ENCODE results near the gene KIF3A. TPM values are rescaled to one million over a fixed set of nuclear protein-coding genes. Genes with fewer than 3 reads are reported as not detected.

Gene KIF3A
- total and polyA plus RNA-seq, 12 donors = 4.1 to 42.0 (median 10.6) TPM

DNA sequence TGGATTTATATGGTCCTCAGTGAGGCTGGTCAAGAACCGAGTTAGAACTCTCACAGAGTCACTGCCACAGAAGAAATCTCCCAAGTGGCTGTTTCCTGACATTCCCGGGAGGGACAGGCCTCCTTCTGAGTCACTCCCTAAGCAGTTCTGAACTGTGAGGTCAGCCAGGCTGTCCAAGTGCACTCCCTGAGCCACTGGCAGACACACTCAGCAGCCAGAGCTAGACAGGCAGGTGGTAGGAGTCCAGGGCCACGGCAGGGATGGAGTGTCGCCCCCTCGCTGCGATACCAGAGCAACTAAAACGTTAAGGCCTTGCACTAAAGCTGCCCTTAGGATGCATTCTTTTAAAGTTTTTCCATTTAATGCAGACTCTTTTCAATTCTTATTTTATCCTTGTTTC lies 60.2 kb downstream of the KIF3A start:
- Histone ChIP-seq H3K4me1 (replicated peaks in 1 of 2) (peaks cover 0 to 6% of the 10 kb centered on the region in 2 donors), H3K9me3 (replicated peaks in 1 of 3) (no peaks in the 10 kb centered on the region), H3K36me3 (replicated peaks in 1 of 2) (no peaks in the 10 kb centered on the region), H3K27ac (no peak overlapping the region), H3K27me3 (no peaks in the 10 kb centered on the region), H3K4me3 (no peak overlapping the region)
- WGBS, 4 donors = 22 to 35% (median 30%) methylated on average over 5 to 7 of the region's 7 CpGs
- intact Hi-C loops (cut with DNase I) = no loop called here
- peak; percentile 65 to 89 (median 88) for DNase-seq
- TF ChIP-seq, protein P1, sequence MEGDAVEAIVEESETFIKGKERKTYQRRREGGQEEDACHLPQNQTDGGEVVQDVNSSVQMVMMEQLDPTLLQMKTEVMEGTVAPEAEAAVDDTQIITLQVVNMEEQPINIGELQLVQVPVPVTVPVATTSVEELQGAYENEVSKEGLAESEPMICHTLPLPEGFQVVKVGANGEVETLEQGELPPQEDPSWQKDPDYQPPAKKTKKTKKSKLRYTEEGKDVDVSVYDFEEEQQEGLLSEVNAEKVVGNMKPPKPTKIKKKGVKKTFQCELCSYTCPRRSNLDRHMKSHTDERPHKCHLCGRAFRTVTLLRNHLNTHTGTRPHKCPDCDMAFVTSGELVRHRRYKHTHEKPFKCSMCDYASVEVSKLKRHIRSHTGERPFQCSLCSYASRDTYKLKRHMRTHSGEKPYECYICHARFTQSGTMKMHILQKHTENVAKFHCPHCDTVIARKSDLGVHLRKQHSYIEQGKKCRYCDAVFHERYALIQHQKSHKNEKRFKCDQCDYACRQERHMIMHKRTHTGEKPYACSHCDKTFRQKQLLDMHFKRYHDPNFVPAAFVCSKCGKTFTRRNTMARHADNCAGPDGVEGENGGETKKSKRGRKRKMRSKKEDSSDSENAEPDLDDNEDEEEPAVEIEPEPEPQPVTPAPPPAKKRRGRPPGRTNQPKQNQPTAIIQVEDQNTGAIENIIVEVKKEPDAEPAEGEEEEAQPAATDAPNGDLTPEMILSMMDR (IDR thresholded peaks at IDR 0.05) = peak; percentile 24 to 53 (median 45)
- TF ChIP-seq POLR2A (IDR thresholded peaks at IDR 0.05) = peak in 1 of 2 donors; percentile 20

DNA sequence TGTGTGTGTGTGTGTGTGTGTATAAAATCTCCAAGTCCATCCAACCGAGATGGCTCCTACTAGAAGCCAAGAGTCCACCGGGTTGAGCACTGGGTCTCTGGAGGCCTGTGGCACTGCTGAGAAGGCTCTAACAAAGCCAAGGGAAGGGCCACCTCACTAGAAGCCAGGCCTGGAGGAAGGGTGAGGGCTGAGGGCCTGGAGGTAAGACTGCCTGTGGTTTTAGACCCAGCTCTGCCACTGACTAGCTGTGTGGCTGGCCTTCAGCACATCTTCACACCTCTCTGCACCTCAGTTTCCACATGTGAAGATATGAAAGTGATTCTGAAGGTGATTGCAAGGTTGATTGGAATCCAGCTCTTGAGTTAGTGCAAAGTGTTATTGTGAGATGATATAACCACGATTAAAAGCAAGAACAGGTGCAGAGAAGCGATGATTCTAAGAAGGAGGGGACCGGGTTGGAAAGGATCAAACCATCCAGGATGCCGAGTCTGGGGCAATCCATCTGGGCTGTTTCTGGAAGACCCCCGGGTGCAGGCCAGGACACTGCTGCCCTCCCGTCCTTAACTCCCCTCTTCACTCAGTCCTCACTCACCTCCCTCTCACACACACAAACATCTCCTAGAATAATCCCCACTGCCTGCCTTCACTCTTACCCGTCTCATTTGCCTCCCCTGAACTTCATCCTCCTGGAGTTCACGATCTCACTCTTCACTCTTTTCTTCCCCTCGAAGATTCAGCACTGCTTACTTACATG lies 61.2 kb downstream of the KIF3A start:
- Histone ChIP-seq H3K27ac (no peak overlapping the region), H3K36me3 (replicated peaks in 1 of 2) (no peaks in the 10 kb centered on the region), H3K4me1 (replicated peaks in 1 of 2) (peaks cover 0 to 6% of the 10 kb centered on the region in 2 donors), H3K4me3 (no peak overlapping the region), H3K9me3 (replicated peaks in 1 of 3) (no peaks in the 10 kb centered on the region), H3K27me3 (no peaks in the 10 kb centered on the region)
- 91 to 94% (median 93%) methylated on average over 11 of the region's 11 CpGs for WGBS, 4 donors
- peak in 1 of 7 donors; percentile 35 for DNase-seq
- no peak for TF ChIP-seq POLR2A (IDR thresholded peaks at IDR 0.05)
- intact Hi-C loops (cut with DNase I) = no loop called here

DNA sequence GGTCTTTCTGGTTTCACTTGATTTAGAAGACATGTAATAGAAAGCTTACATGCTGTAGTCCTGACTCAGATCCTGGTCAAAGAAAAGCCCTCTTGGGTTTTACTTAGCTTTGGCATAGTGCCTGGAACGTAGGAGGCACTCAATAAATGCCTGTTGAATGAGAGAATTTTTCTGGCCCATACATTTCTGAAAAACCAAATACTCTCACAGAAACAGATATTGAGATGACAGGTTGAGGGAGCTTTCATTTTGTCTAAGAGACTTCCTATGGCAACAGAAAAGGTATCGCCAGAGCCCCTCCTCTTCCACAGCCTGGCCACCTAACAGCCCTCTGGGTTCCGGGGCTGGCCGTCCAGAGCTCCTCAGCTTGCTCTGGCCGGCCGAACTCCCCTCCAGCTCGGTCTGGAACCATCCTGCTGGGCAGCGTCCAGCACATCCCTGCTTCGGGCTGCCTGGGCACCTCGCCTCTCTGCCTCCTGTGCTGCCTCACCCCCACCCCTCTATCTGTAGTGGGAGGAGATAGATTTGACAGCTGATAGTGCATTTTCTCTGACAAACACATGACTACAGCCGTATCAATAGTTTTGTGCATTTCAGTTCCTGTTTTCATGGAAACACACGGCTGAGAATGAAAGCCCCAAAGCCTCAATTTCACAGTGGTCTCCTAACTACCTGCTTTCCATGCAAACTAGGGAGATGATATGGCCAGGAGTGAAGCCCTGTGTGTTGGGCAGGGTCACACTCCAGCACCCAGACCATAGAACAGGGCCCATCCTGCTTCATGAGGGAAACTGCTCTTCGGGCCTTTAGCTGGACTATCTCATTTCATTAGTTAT lies 62.5 kb downstream of the KIF3A start:
- no peak overlapping the region for H3K27ac ChIP-seq
- no peaks in the 10 kb centered on the region for H3K9me3 ChIP-seq (replicated peaks in 1 of 3)
- TF ChIP-seq, protein P1 (IDR thresholded peaks at IDR 0.05) = no peak
- no peak for TF ChIP-seq POLR2A (IDR thresholded peaks at IDR 0.05)
- intact Hi-C loops (cut with DNase I) = no loop called here
- H3K4me3 ChIP-seq = no peak overlapping the region
- DNase-seq = peak in 1 of 7 donors; percentile 24
- no peaks in the 10 kb centered on the region for H3K36me3 ChIP-seq (replicated peaks in 1 of 2)
- peaks cover 0 to 6% of the 10 kb centered on the region in 2 donors for H3K4me1 ChIP-seq (replicated peaks in 1 of 2)
- no peaks in the 10 kb centered on the region for H3K27me3 ChIP-seq
- WGBS, 4 donors = 76 to 85% (median 84%) methylated on average over 6 to 13 of the region's 13 CpGs

DNA sequence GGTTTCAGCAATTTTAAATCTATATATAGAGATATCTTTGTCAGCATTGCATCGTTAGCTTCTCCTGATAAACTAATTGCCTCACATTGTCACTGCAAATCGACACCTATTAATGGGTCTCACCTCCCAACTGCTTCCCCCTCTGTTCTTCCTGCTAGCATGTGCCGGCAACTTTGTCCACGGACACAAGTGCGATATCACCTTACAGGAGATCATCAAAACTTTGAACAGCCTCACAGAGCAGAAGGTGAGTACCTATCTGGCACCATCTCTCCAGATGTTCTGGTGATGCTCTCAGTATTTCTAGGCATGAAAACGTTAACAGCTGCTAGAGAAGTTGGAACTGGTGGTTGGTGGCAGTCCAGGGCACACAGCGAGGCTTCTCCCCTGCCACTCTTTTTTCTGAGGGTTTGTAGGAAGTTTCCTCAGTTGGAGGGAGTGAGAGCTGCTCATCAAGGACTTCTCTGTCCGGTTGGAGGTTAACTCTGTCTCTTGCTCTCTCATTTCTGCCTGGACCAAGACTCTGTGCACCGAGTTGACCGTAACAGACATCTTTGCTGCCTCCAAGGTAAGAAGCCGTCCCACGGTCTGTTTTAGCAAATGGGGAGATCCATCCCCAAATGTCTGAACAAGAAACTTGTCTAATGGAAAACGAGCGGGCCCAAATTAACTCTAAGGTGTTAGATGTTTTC lies 63.3 kb downstream of the KIF3A start, which contains the start of gene IL4:
TSS of gene IL4 (plus strand) at position 51 of the 692 bp plus-strand sequence. CDS start at position 113, 62 bp downstream.
- WGBS, 4 donors = 84 to 89% (median 87%) methylated on average over 13 to 14 of the region's 14 CpGs
- Histone ChIP-seq H3K4me1 (replicated peaks in 1 of 2) (peaks cover 0 to 6% of the 10 kb centered on the region in 2 donors), H3K4me3 (no peak within 1 kb of the TSS), H3K27ac (no peak within 1 kb of the TSS), H3K27me3 (no peaks in the 10 kb centered on the region), H3K36me3 (replicated peaks in 1 of 2) (no peaks in the 10 kb centered on the region), H3K9me3 (replicated peaks in 1 of 3) (no peaks in the 10 kb centered on the region)
- intact Hi-C loops (cut with DNase I) = no loop called here
- TF ChIP-seq, protein P1 (IDR thresholded peaks at IDR 0.05) = no peak
- no peak for TF ChIP-seq POLR2A (IDR thresholded peaks at IDR 0.05)
- peak in 1 of 7 donors; percentile 18 for DNase-seq
